Measurements from ENCODE around the gene PTGIS. TPM values are rescaled to one million over a fixed set of nuclear protein-coding genes. Genes with fewer than 3 reads are reported as not detected.

The PTGIS gene
- total RNA-seq, 1 donor from 2014 or later = 12.2 TPM

DNA sequence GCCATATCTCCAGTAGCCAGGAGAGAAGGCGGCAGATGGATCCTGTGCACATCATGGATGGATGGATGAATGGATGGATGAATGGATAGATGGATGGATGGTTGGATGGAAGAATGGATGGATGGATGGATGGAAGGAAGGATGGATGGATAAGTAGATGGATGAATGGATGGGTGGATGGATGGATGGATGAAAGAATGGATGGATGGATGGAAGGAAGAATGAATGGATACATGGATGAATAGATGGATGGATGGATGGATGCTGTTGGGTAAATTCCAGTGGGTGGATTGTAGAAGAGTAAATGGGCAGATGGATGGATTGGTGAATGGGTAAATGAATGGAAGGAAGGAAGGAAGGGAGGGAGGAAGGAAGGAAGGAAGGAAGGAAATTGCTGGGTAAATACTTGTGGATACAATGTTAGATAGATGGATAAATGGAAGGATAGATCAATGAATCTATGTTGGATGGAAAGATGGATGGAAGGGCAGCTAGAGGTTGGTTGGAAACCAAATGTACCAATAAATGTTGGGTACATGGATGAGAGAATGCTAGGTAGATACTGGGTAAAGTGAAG is 19.5 kb downstream of the PTGIS start:
- DNase-seq (ENCODE audit: low spot score) = no peak
- TF ChIP-seq, protein P1, sequence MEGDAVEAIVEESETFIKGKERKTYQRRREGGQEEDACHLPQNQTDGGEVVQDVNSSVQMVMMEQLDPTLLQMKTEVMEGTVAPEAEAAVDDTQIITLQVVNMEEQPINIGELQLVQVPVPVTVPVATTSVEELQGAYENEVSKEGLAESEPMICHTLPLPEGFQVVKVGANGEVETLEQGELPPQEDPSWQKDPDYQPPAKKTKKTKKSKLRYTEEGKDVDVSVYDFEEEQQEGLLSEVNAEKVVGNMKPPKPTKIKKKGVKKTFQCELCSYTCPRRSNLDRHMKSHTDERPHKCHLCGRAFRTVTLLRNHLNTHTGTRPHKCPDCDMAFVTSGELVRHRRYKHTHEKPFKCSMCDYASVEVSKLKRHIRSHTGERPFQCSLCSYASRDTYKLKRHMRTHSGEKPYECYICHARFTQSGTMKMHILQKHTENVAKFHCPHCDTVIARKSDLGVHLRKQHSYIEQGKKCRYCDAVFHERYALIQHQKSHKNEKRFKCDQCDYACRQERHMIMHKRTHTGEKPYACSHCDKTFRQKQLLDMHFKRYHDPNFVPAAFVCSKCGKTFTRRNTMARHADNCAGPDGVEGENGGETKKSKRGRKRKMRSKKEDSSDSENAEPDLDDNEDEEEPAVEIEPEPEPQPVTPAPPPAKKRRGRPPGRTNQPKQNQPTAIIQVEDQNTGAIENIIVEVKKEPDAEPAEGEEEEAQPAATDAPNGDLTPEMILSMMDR (IDR thresholded peaks at IDR 0.05; ENCODE audit: unreplicated experiment) = no peak
- no peaks in the 10 kb centered on the region for H3K4me1 Mint-ChIP-seq (ENCODE audit: unreplicated experiment)
- no peaks in the 10 kb centered on the region for H3K9me3 Mint-ChIP-seq (ENCODE audit: unreplicated experiment)
- H3K36me3 Mint-ChIP-seq (ENCODE audit: low read depth, unreplicated experiment) = no peaks in the 10 kb centered on the region
- H3K27ac Mint-ChIP-seq (ENCODE audit: unreplicated experiment) = no peak overlapping the region
- H3K4me3 Mint-ChIP-seq (ENCODE audit: unreplicated experiment) = no peak overlapping the region
- no peaks in the 10 kb centered on the region for H3K27me3 Mint-ChIP-seq (ENCODE audit: unreplicated experiment)

DNA sequence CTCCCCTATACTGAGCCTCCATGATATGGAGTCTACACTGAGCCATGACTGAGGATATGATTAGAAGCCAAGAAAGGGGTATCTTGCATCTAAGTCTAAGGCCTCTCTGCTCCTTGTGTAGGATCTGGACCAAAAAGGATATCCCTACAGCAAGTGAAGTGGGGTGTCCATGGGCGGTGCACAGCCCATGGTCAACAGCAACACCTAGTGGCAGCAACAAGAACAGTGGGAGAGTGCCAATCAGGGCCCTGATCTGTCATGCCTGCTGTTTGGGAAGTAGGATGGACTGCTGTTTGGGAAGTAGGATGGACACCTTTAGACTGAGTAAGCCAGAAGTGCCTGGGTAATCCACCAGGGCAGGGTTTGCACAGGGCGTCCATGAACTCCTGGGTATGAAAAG is 22.4 kb downstream of the PTGIS start:
- H3K9me3 Mint-ChIP-seq (ENCODE audit: unreplicated experiment) = no peaks in the 10 kb centered on the region
- H3K27ac Mint-ChIP-seq (ENCODE audit: unreplicated experiment) = no peak overlapping the region

DNA sequence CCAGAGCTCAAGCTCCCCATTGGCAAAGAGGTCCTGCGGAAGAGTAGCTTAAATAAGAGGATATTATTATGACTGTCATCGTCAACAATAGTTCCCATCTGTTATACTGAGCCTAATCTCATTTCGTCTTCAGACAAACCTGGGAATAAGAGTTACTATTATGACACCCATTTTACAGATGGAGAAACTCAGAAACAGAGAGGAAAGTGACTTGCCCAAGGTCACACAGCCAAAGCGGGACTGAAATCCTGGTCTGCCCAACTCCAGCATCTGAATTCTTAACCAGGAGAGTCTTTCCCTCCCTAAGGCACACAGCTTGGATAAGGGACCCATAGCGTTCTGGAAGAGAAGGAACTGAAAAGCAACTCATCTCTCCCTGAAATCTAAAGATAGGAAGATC is 23.4 kb downstream of the PTGIS start:
- Mint-ChIP-seq H3K9me3 (ENCODE audit: unreplicated experiment) (no peaks in the 10 kb centered on the region), H3K4me3 (ENCODE audit: unreplicated experiment) (no peak overlapping the region), H3K27ac (ENCODE audit: unreplicated experiment) (no peak overlapping the region), H3K36me3 (ENCODE audit: low read depth, unreplicated experiment) (peaks cover 5% of the 10 kb centered on the region), H3K27me3 (ENCODE audit: unreplicated experiment) (no peaks in the 10 kb centered on the region), H3K4me1 (ENCODE audit: unreplicated experiment) (no peaks in the 10 kb centered on the region)
- no peak for DNase-seq (ENCODE audit: low spot score)
- TF ChIP-seq, protein P1 (IDR thresholded peaks at IDR 0.05; ENCODE audit: unreplicated experiment) = no peak

More for the DNA sequence above, 22.4 kb downstream of the PTGIS start:
- H3K27me3 Mint-ChIP-seq (ENCODE audit: unreplicated experiment) = no peaks in the 10 kb centered on the region
- no peak overlapping the region for H3K4me3 Mint-ChIP-seq (ENCODE audit: unreplicated experiment)
- no peak for DNase-seq (ENCODE audit: low spot score)
- TF ChIP-seq, protein P1 (IDR thresholded peaks at IDR 0.05; ENCODE audit: unreplicated experiment) = peak; percentile 22
- H3K4me1 Mint-ChIP-seq (ENCODE audit: unreplicated experiment) = no peaks in the 10 kb centered on the region
- H3K36me3 Mint-ChIP-seq (ENCODE audit: low read depth, unreplicated experiment) = peaks cover 3% of the 10 kb centered on the region

DNA sequence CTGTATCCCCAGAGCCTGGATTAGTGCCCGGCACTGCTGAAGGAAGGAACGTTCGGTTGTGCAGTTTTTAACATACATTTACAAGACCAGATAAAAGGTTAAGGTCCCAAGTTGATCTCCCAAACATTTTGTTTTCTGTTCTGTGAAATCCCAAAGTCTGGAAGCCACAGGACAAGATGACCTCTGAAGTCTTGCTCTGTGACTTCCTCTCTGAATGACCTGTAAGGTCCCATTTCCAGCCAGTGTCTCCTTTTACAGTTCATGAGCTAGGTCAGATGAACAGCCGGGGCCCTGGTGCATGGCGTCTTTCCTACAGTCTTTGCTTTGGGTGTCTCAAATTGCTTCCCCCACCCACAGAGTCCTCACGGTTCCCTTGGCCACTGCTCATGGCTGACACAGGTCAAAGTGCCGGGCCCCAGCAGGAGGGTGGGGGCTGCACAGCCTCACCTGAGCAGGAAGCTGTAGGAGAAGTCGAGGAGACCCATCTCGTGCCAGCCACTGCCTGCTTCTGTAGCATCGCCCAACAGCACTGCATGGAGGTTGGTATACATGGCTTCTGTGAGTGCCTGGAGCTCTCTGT is 24.0 kb downstream of the PTGIS start:
- Mint-ChIP-seq H3K27me3 (ENCODE audit: unreplicated experiment) (no peaks in the 10 kb centered on the region), H3K4me3 (ENCODE audit: unreplicated experiment) (no peak overlapping the region), H3K4me1 (ENCODE audit: unreplicated experiment) (no peaks in the 10 kb centered on the region), H3K36me3 (ENCODE audit: low read depth, unreplicated experiment) (peaks cover 11% of the 10 kb centered on the region), H3K27ac (ENCODE audit: unreplicated experiment) (no peak overlapping the region), H3K9me3 (ENCODE audit: unreplicated experiment) (no peaks in the 10 kb centered on the region)
- DNase-seq (ENCODE audit: low spot score) = no peak
- TF ChIP-seq, protein P1 (IDR thresholded peaks at IDR 0.05; ENCODE audit: unreplicated experiment) = no peak

DNA sequence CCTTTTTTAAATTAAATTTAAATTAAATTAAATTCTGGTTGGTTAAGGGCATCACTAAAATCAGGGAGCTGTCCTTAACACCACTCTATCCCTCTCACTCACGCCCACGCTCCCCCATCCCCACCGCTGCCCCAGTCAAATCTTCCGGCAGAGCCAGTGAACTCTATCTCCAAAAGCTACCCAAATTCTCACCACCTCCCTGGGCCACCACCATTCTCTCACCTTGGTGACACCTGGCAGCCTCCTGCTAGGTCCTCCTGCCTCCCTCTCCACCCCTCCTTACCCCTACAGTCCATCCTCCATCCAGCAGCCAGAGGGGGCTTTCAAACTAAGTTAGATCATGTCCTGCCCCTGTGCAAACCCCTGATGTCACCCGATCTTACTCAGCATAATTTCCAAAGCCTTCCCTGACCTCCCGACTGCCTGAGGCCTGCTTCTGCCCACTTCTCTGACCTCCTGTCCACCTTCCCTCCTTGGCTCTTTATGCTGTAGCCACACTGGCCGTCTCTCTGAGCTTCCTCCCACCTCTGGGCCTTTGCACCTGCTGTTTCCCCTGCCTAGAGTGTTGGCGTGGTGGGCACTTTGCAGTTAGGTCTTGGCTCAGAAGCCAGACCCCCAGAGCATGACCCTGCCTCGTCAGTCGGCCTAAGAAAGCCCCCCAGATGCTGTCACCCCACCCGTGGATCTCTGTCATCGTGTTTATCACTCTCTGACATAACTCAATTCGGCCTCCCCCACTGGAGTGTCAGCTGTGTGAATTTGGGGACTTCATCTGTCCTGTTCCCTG is 24.7 kb downstream of the PTGIS start:
- H3K36me3 Mint-ChIP-seq (ENCODE audit: low read depth, unreplicated experiment) = peaks cover 14% of the 10 kb centered on the region
- H3K9me3 Mint-ChIP-seq (ENCODE audit: unreplicated experiment) = no peaks in the 10 kb centered on the region
- no peak overlapping the region for H3K27ac Mint-ChIP-seq (ENCODE audit: unreplicated experiment)
- TF ChIP-seq, protein P1 (IDR thresholded peaks at IDR 0.05; ENCODE audit: unreplicated experiment) = no peak
- no peak for DNase-seq (ENCODE audit: low spot score)
- H3K4me1 Mint-ChIP-seq (ENCODE audit: unreplicated experiment) = no peaks in the 10 kb centered on the region
- H3K4me3 Mint-ChIP-seq (ENCODE audit: unreplicated experiment) = no peak overlapping the region
- H3K27me3 Mint-ChIP-seq (ENCODE audit: unreplicated experiment) = no peaks in the 10 kb centered on the region
